OCI-LY3 (cell line): Measurements from ENCODE around the gene SUPT3H.

ENCODE experiments used
- H2AFZ ChIP-seq: fragments of 200-600, 300-600 bp; shearing (Covaris generic); 2 replicates; pipeline ENCODE4 v1.6.0; 2014; ENCODE audit warnings: antibody characterized with exemption, low read depth, low read length
- H3K27ac ChIP-seq: fragments of 200-600, 300-600 bp; sonication (generic); 2 replicates; pipeline ENCODE4 v1.5.1; 2014; ENCODE audit warnings: mild to moderate bottlenecking, low read length, moderate library complexity, mixed read lengths
- H3K27me3 ChIP-seq: fragments of 200-600, 300-600 bp; sonication (generic); 2 replicates; pipeline ENCODE4 v1.6.1; 2014; ENCODE audit warnings: low read depth, low read length, mixed read lengths
- H3K36me3 ChIP-seq: fragments of 200-600, 300-600 bp; sonication (generic); replicated peaks from 2 replicates; pipeline ENCODE3; 2014; ENCODE audit warnings: low read depth, low read length, mixed read lengths
- H3K4me1 ChIP-seq: fragments of 300-600, 200-600 bp; sonication (generic); 2 replicates; pipeline ENCODE4 v1.6.1; 2014; ENCODE audit warnings: low read length, mixed read lengths
- H3K4me2 ChIP-seq: fragments of 200-600, 300-600 bp; sonication (generic); 2 replicates; pipeline ENCODE4 v1.6.1; 2014; ENCODE audit warnings: low read length, mixed read lengths
- H3K4me3 ChIP-seq: fragments of 300-600, 200-600 bp; sonication (generic); 2 replicates; pipeline ENCODE4 v1.5.1; 2014; ENCODE audit warnings: antibody characterized with exemption, mild to moderate bottlenecking, low read length, moderate library complexity
- H3K79me2 ChIP-seq: fragments of 300-600, 200-600 bp; shearing (Covaris generic); 2 replicates; pipeline ENCODE4 v1.6.1; 2014; ENCODE audit warnings: mild to moderate bottlenecking, low read length, mixed read lengths
- H3K9ac ChIP-seq: fragments of 300-600, 200-600 bp; shearing (Covaris generic); 2 replicates; pipeline ENCODE4 v1.6.0; 2014; ENCODE audit warnings: mild to moderate bottlenecking, low read length, moderate library complexity
- H3K9me3 ChIP-seq: fragments of 200-600, 300-600 bp; shearing (Covaris generic); 2 replicates; pipeline ENCODE4 v1.6.1; 2014; ENCODE audit warnings: low read length, mixed read lengths; ENCODE audit not compliant: insufficient read depth
- H4K20me1 ChIP-seq: fragments of 200-600, 300-600 bp; sonication (generic); 2 replicates; pipeline ENCODE4 v1.6.1; 2016; ENCODE audit warnings: low read length, mixed read lengths; ENCODE audit not compliant: insufficient read depth
- CTCF ChIP-seq: fragments of 200-600, 300-600 bp; sonication (generic); IDR thresholded peaks from 2 replicates; pipeline ENCODE4 v1.5.1; 2014; ENCODE audit warnings: antibody characterized with exemption, low read length, low read depth
- EZH2phosphoT487 ChIP-seq: fragments of 200-600 bp; shearing (Covaris generic); IDR thresholded peaks from 2 replicates; pipeline ENCODE4 v1.6.1; 2018; ENCODE audit warnings: antibody characterized with exemption, mixed run types, low read depth

The SUPT3H gene

GRCh38 chr6:45129051-45129450 is 248.7 kb downstream of the SUPT3H start:
- no peak overlapping the region for H2AFZ ChIP-seq
- H3K4me1 ChIP-seq: no peaks in the 10 kb centered on the region
- H3K4me3 ChIP-seq: no peak overlapping the region
- no peak overlapping the region for H3K9ac ChIP-seq
- H3K79me2 ChIP-seq: no peaks in the 10 kb centered on the region
- H3K36me3 ChIP-seq: no peaks in the 10 kb centered on the region
- no peaks in the 10 kb centered on the region for H4K20me1 ChIP-seq
- no peaks in the 10 kb centered on the region for H3K27me3 ChIP-seq
- H3K27ac ChIP-seq: no peak overlapping the region
- no peak overlapping the region for H3K4me2 ChIP-seq
- no peaks in the 10 kb centered on the region for H3K9me3 ChIP-seq
- TF ChIP-seq CTCF (no peak), EZH2phosphoT487 (no peak)

- no peaks in the 10 kb centered on the region for H3K79me2 ChIP-seq
- TF ChIP-seq EZH2phosphoT487 (no peak), CTCF (no peak)
- H2AFZ ChIP-seq: no peak overlapping the region
- no peaks in the 10 kb centered on the region for H3K9me3 ChIP-seq
- no peak overlapping the region for H3K27ac ChIP-seq
- no peak overlapping the region for H3K4me2 ChIP-seq
- H4K20me1 ChIP-seq: no peaks in the 10 kb centered on the region
- no peaks in the 10 kb centered on the region for H3K4me1 ChIP-seq
- H3K36me3 ChIP-seq: no peaks in the 10 kb centered on the region
- H3K4me3 ChIP-seq: no peak overlapping the region
- H3K27me3 ChIP-seq: no peaks in the 10 kb centered on the region
- no peak overlapping the region for H3K9ac ChIP-seq
These were observed 250.5 kb downstream of the SUPT3H start for GRCh38 chr6:45127185-45127584.

GRCh38 chr6:45126033-45126432 is 251.7 kb downstream of the SUPT3H start:
- Histone ChIP-seq H2AFZ (no peak overlapping the region), H3K27me3 (no peaks in the 10 kb centered on the region), H3K36me3 (no peaks in the 10 kb centered on the region), H4K20me1 (no peaks in the 10 kb centered on the region), H3K79me2 (no peaks in the 10 kb centered on the region), H3K9me3 (no peaks in the 10 kb centered on the region), H3K27ac (no peak overlapping the region), H3K4me1 (no peaks in the 10 kb centered on the region), H3K4me3 (no peak overlapping the region), H3K9ac (no peak overlapping the region), H3K4me2 (no peak overlapping the region)
- TF ChIP-seq CTCF (no peak), EZH2phosphoT487 (no peak)

- no peak overlapping the region for H3K4me3 ChIP-seq
- TF ChIP-seq EZH2phosphoT487 (no peak), CTCF (no peak)
These were observed 254.7 kb downstream of the SUPT3H start for GRCh38 chr6:45123023-45123422.

More at GRCh38 chr6:45123023-45123422, 254.7 kb downstream of the SUPT3H start:
- Histone ChIP-seq H3K9me3 (no peaks in the 10 kb centered on the region), H3K4me1 (no peaks in the 10 kb centered on the region), H3K27me3 (no peaks in the 10 kb centered on the region), H3K79me2 (no peaks in the 10 kb centered on the region), H3K9ac (no peak overlapping the region), H4K20me1 (no peaks in the 10 kb centered on the region), H2AFZ (no peak overlapping the region), H3K36me3 (no peaks in the 10 kb centered on the region), H3K27ac (no peak overlapping the region), H3K4me2 (no peak overlapping the region)
